ENCODE measurements around the gene DCTD. TPM values are rescaled to one million over a fixed set of nuclear protein-coding genes. Genes with fewer than 3 reads are reported as not detected.

The DCTD gene
- total RNA-seq, 1 donor = 91.2 TPM

DNA sequence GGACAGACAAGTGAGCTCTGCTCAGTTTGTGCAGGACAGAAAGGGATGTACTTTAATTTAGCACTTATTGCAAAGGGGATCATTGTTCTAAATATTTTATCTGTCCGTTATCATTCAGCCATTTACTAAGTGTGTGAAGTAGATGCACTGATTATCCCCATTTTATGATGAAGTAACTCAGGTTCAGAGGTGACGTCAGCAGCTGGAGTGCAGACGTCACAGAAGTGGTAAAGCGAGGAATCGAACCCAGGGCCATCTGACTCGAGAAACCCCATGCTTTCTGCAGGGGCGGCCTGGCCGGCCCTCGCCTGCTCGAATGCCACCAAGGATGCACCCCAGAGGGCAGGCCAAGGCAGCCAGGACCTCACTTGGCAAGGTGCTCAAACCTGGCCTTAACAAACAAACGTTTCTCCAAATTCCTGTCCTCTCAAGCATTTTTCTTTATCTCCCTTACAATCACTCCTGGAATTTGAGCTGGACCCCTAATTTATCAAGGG lies 75.0 kb downstream of the DCTD start:
- no peak overlapping the region for H3K4me3 ChIP-seq (ENCODE audit: low read depth, low read length)
- TF ChIP-seq, protein P1, sequence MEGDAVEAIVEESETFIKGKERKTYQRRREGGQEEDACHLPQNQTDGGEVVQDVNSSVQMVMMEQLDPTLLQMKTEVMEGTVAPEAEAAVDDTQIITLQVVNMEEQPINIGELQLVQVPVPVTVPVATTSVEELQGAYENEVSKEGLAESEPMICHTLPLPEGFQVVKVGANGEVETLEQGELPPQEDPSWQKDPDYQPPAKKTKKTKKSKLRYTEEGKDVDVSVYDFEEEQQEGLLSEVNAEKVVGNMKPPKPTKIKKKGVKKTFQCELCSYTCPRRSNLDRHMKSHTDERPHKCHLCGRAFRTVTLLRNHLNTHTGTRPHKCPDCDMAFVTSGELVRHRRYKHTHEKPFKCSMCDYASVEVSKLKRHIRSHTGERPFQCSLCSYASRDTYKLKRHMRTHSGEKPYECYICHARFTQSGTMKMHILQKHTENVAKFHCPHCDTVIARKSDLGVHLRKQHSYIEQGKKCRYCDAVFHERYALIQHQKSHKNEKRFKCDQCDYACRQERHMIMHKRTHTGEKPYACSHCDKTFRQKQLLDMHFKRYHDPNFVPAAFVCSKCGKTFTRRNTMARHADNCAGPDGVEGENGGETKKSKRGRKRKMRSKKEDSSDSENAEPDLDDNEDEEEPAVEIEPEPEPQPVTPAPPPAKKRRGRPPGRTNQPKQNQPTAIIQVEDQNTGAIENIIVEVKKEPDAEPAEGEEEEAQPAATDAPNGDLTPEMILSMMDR (IDR thresholded peaks at IDR 0.05; ENCODE audit: insufficient read depth, low read length) = no peak
- no peak for DNase-seq (ENCODE audit: low read depth)

DNA sequence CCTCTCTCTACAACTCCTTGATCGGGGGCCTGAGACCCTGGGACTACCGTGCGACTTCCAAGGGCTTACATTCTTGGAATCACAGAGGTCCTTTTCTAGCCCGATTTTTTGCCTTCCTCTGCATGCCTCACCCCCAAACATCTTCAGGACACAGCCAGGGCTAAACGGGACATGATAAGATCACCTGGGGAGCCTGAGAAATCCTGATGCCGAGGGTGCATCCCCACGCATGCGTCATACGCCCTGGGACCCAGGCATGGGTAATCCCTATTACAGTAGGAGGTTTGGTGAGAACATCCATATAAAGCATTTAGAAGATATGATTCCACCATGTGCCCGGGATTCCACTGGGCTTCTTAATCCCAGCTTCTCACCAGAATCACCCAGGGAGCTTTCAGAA lies 77.1 kb downstream of the DCTD start:
- no peak for DNase-seq (ENCODE audit: low read depth)
- no peak overlapping the region for H3K4me3 ChIP-seq (ENCODE audit: low read depth, low read length)
- TF ChIP-seq, protein P1 (IDR thresholded peaks at IDR 0.05; ENCODE audit: insufficient read depth, low read length) = no peak

Other genes starting within 250 kb of the DCTD start
- gene WWC2, start 181.9 kb upstream of the DCTD start, total RNA-seq (ENCODE audit: low replicate concordance) = 21.5 and 47.0 TPM in 2 replicates

Data from fibroblast of the aortic adventitia (primary cell).